ENCODE measurements around the gene LINGO1. TPM values are rescaled to one million over a fixed set of nuclear protein-coding genes. Genes with fewer than 3 reads are reported as not detected.

The LINGO1 gene, protein sequence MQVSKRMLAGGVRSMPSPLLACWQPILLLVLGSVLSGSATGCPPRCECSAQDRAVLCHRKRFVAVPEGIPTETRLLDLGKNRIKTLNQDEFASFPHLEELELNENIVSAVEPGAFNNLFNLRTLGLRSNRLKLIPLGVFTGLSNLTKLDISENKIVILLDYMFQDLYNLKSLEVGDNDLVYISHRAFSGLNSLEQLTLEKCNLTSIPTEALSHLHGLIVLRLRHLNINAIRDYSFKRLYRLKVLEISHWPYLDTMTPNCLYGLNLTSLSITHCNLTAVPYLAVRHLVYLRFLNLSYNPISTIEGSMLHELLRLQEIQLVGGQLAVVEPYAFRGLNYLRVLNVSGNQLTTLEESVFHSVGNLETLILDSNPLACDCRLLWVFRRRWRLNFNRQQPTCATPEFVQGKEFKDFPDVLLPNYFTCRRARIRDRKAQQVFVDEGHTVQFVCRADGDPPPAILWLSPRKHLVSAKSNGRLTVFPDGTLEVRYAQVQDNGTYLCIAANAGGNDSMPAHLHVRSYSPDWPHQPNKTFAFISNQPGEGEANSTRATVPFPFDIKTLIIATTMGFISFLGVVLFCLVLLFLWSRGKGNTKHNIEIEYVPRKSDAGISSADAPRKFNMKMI
- total RNA-seq (2021; fragmentation: NEBNext Ultra II Directional; extraction: Animal tissue kit (Norgen Biotek cat#: 25700)) (56.4 and 57.1 TPM in 2 replicates), polyA plus RNA-seq (2011; rRNA removed) (114 and 166 TPM in 2 replicates), polyA minus RNA-seq (2011; rRNA and poly(A)+ RNA removed) (33.5 and 61.7 TPM in 2 replicates)
- 51.3 TPM for polyA plus RNA-seq (2011; cell fraction: cytosol; rRNA removed)
- polyA plus RNA-seq (2011; cell fraction: nucleus; rRNA removed): 94.7 TPM
- 31.6 to 91.8 TPM (median 75.5 TPM) in 4 replicates for polyA plus RNA-seq (2012, experiment 1 of 2)
- polyA plus RNA-seq (2012, experiment 2 of 2): 55.3 TPM
- polyA plus RNA-seq (2013, experiment 1 of 2): 73.3 TPM
- 75.1 TPM for polyA plus RNA-seq (2013, experiment 2 of 2)
- 36.0 TPM for polyA minus RNA-seq (2011; cell fraction: cytosol; rRNA and poly(A)+ RNA removed)
- 39.2 TPM for polyA minus RNA-seq (2011; cell fraction: nucleus; rRNA and poly(A)+ RNA removed)
- long read RNA-seq, experiment 1, transcript LINGO1-201 (2 exons, 3,055 nt): major isoform, 37 of 99 reads
- long read RNA-seq, experiment 1, partial matches to known transcripts: 0 of 99 reads
- long read RNA-seq, experiment 1, other reads (novel, unspliced or antisense): 62 of 99 reads
- long read RNA-seq, experiment 2: 0 reads

GRCh38 chr15:77632534-77633133, at the start of gene LINGO1:
Gene LINGO1 (minus strand): TSS chr15:77632912. CDS start chr15:77632315, 597 bp downstream.
- Histone ChIP-seq H2AK5ac (ENCODE audit: low read depth, low read length) (no peak within 1 kb of the TSS), H3K79me2 (ENCODE audit: control insufficient read depth in 1 of 2, insufficient read depth in 2 of 2, low read length in 2 of 2) (peaks cover 12 to 43% of the 10 kb centered on the region in 2 experiments), H3K9me3 (ENCODE audit: insufficient read depth in 2 of 2, low read depth in 1 of 2, low read length in 1 of 2) (no peaks in the 10 kb centered on the region), H4K91ac (replicated peaks; ENCODE audit: insufficient read length, low read length) (peak within 1 kb of the TSS; percentile 99), H4K8ac (ENCODE audit: extremely low read depth, insufficient read depth, low read length) (peak within 1 kb of the TSS; percentile 95), H3K36me3 (ENCODE audit: control insufficient read depth in 2 of 4, insufficient read depth in 4 of 4, low read length in 3 of 4) (no peaks in the 10 kb centered on the region; a peak in 1 of 8 replicates), H3K79me1 (ENCODE audit: low read depth, low read length) (peaks cover 5% of the 10 kb centered on the region; the same call in 1 of the 2 replicates), H4K20me1 (replicated peaks in 1 of 2; ENCODE audit: control insufficient read depth in 1 of 2, insufficient read depth in 2 of 2, low read length in 2 of 2) (peaks cover 3% of the 10 kb centered on the region in 2 experiments), H3K14ac (ENCODE audit: insufficient read length) (no peak within 1 kb of the TSS), H2AFZ (ENCODE audit: low read length) (no peak within 1 kb of the TSS), H3K4ac (replicated peaks; ENCODE audit: insufficient read length, low read depth, low read length) (peak within 1 kb of the TSS; percentile 95), H3K27me3 (replicated peaks in 1 of 4; ENCODE audit: control insufficient read depth in 3 of 4, extremely low read depth in 1 of 4, insufficient read depth in 3 of 4, low read length in 3 of 4) (no peaks in the 10 kb centered on the region; a peak in 1 of 7 replicates), H3K4me1 (replicated peaks in 1 of 4; ENCODE audit: control insufficient read depth in 3 of 4, insufficient read depth in 4 of 4, low read length in 3 of 4) (peaks cover 26 to 50% (median 33%) of the 10 kb centered on the region in 4 experiments), H3K18ac (ENCODE audit: extremely low read depth, low read length) (peak within 1 kb of the TSS; percentile 100), H3K23ac (ENCODE audit: insufficient read length) (no peak within 1 kb of the TSS), H4K5ac (ENCODE audit: insufficient read length, low read depth, low read length) (peak within 1 kb of the TSS; percentile 97), H2BK5ac (ENCODE audit: low read depth, low read length) (peak within 1 kb of the TSS; percentile 99; the same call in 1 of the 2 replicates), H2BK120ac (replicated peaks; ENCODE audit: low read depth, low read length) (peak within 1 kb of the TSS; percentile 98), H3K9ac (replicated peaks in 1 of 4; ENCODE audit: extremely low read depth in 1 of 4, low read depth in 3 of 4, low read length in 3 of 4) (peak within 1 kb of the TSS; percentile 56 to 69 (median 63); a peak in 6 of 7 replicates), H3K23me2 (ENCODE audit: low read depth, low read length) (peaks cover 16% of the 10 kb centered on the region), H2BK12ac (ENCODE audit: low read depth, low read length) (peak within 1 kb of the TSS; percentile 97; the same call in 1 of the 2 replicates), H3K4me3 (ENCODE audit: extremely low read depth in 1 of 4, insufficient read depth in 2 of 4, low read depth in 3 of 4, low read length in 4 of 4) (peak within 1 kb of the TSS; percentile 66 to 84 (median 81)), H3K27ac (ENCODE audit: low read depth, low read length) (peak within 1 kb of the TSS; percentile 84), H2BK15ac (ENCODE audit: low read length) (peak within 1 kb of the TSS; percentile 100), H2BK20ac (ENCODE audit: low read length) (peak within 1 kb of the TSS; percentile 99; the same call in 1 of the 2 replicates), H3K4me2 (ENCODE audit: insufficient read depth in 1 of 2, low read depth in 2 of 2, low read length in 2 of 2) (peak within 1 kb of the TSS; percentile 82 to 100), H3K56ac (replicated peaks; ENCODE audit: insufficient read length, low read depth, low read length) (peak within 1 kb of the TSS; percentile 82)
- DNase-seq (ENCODE audit: low read depth in 1 of 2, low spot score in 2 of 2): no peak
- TF ChIP-seq SUZ12 (IDR thresholded peaks at IDR 0.05; ENCODE audit: low read length): no peak
- no peak for TF ChIP-seq CHD1 (IDR thresholded peaks at IDR 0.05; ENCODE audit: low read depth, low read length)
- TF ChIP-seq HDAC2 (IDR thresholded peaks at IDR 0.05; ENCODE audit: borderline replicate concordance in 1 of 2, low read depth in 2 of 2, low read length in 2 of 2): no peak
- no peak for TF ChIP-seq PHF8 (conservative IDR thresholded peaks at IDR 0.05; ENCODE audit: low read depth, low read length)
- POLR2A ChIA-PET (ENCODE audit: partially characterized antibody): interaction anchor here (0.9 to 10.0 kb wide), 11 partner anchors 12 to 188 kb away, joined by 3 to 142 read pairs (median 8); no protein-coding TSS in a partner anchor
- CTCF ChIA-PET (ENCODE audit: partially characterized antibody): interaction anchor here (0.6 to 18.0 kb wide), 50 partner anchors 10 to 634 kb away, joined by 3 to 361 read pairs (median 4); no protein-coding TSS in a partner anchor
- WGBS, 2 experiments (ENCODE audit: extremely low coverage in 1 of 2, insufficient coverage in 1 of 2, insufficient read length in 1 of 2, insufficient replicate concordance in 2 of 2, low coverage in 1 of 2, low lambda C conversion rate in 2 of 2, missing lambda C conversion rate in 1 of 2): 0% methylated on average over 2 of the region's 88 CpGs; no CpG with 5 or more reads in 1 of the 2 experiments
- FAIRE-seq: no peak

All from H1 (cell line).